Chondrocyte (in vitro differentiated cells): Measurements from ENCODE around the gene EME2. TPM values are rescaled to one million over a fixed set of nuclear protein-coding genes. Genes with fewer than 3 reads are reported as not detected.
A peak's percentile ranks its signal among the peaks of the same experiment; 100 is the strongest.

Experiments
- DNase-seq: peaks from one replicate; pipeline ENCODE4 v3.0.0; 2021; ENCODE audit warnings: mixed read lengths, low spot score
- H3K27ac Mint-ChIP-seq: one replicate; pipeline ENCODE4 v1.8.0; 2021; ENCODE audit warnings: mild to moderate bottlenecking, moderate library complexity, mixed read lengths; ENCODE audit not compliant: unreplicated experiment
- H3K27me3 Mint-ChIP-seq: 2 replicates; pipeline ENCODE4 v1.8.0; 2021; ENCODE audit warnings: low read depth, mixed read lengths
- H3K36me3 Mint-ChIP-seq: 2 replicates; pipeline ENCODE4 v1.8.0; 2021; ENCODE audit warnings: low read depth, mixed read lengths
- H3K4me1 Mint-ChIP-seq: 2 replicates; pipeline ENCODE4 v1.8.0; 2021; ENCODE audit warnings: low read depth, mild to moderate bottlenecking, mixed read lengths
- H3K4me3 Mint-ChIP-seq: one replicate; pipeline ENCODE4 v1.8.0; 2021; ENCODE audit warnings: mild to moderate bottlenecking, moderate library complexity, mixed read lengths; ENCODE audit not compliant: unreplicated experiment
- H3K9me3 Mint-ChIP-seq: 2 replicates; pipeline ENCODE4 v1.8.0; 2021; ENCODE audit warnings: low read depth, mixed read lengths
- total RNA-seq: library from RNA; stranded (reverse); gene quantifications from 3 replicates; pipeline ENCODE4 v1.2.1, GENCODE V29; 2021
- TF ChIP-seq, protein P1 (sequence below): fragments of 200-600 bp; sonication (generic); IDR thresholded peaks from 2 replicates; pipeline ENCODE4 v1.5.0; 2021; ENCODE audit warnings: antibody characterized with exemption, mild to moderate bottlenecking, moderate library complexity

Gene EME2
- total RNA-seq, 1 donor from 2014 or later = 16.9 TPM

GRCh38 chr16:1784977-1785845, 12.6 kb downstream of the EME2 start:
- peaks cover 23% of the 10 kb centered on the region for H3K4me1 Mint-ChIP-seq
- H3K27ac Mint-ChIP-seq = no peak overlapping the region
- TF ChIP-seq, protein P1, sequence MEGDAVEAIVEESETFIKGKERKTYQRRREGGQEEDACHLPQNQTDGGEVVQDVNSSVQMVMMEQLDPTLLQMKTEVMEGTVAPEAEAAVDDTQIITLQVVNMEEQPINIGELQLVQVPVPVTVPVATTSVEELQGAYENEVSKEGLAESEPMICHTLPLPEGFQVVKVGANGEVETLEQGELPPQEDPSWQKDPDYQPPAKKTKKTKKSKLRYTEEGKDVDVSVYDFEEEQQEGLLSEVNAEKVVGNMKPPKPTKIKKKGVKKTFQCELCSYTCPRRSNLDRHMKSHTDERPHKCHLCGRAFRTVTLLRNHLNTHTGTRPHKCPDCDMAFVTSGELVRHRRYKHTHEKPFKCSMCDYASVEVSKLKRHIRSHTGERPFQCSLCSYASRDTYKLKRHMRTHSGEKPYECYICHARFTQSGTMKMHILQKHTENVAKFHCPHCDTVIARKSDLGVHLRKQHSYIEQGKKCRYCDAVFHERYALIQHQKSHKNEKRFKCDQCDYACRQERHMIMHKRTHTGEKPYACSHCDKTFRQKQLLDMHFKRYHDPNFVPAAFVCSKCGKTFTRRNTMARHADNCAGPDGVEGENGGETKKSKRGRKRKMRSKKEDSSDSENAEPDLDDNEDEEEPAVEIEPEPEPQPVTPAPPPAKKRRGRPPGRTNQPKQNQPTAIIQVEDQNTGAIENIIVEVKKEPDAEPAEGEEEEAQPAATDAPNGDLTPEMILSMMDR = no peak
- DNase-seq = no peak
- no peaks in the 10 kb centered on the region for H3K27me3 Mint-ChIP-seq
- H3K36me3 Mint-ChIP-seq = peaks cover 2% of the 10 kb centered on the region
- H3K4me3 Mint-ChIP-seq = peak overlapping the region; percentile 19
- no peaks in the 10 kb centered on the region for H3K9me3 Mint-ChIP-seq

DNA sequence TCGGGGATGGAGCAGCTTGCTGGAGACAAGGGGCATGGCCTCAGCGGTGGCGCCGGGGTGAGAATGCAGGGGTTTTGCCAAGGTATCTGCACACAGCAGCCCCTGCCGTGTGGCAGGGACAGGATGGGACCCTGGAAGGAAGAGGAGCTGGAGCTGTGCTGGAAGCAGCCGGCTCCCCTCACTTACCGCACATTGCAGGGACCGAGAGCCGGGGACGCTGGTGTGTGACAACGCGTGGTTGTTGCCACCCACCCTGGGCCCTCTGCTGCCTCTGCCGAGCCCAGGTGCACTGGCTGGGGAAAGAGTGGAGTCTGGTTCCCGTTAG, 13.2 kb downstream of the EME2 start:
- Mint-ChIP-seq H3K27ac (no peak overlapping the region), H3K27me3 (no peaks in the 10 kb centered on the region), H3K4me1 (peaks cover 21% of the 10 kb centered on the region), H3K4me3 (no peak overlapping the region), H3K9me3 (no peaks in the 10 kb centered on the region), H3K36me3 (peaks cover 2% of the 10 kb centered on the region)
- TF ChIP-seq, protein P1 = no peak
- DNase-seq = no peak

DNA sequence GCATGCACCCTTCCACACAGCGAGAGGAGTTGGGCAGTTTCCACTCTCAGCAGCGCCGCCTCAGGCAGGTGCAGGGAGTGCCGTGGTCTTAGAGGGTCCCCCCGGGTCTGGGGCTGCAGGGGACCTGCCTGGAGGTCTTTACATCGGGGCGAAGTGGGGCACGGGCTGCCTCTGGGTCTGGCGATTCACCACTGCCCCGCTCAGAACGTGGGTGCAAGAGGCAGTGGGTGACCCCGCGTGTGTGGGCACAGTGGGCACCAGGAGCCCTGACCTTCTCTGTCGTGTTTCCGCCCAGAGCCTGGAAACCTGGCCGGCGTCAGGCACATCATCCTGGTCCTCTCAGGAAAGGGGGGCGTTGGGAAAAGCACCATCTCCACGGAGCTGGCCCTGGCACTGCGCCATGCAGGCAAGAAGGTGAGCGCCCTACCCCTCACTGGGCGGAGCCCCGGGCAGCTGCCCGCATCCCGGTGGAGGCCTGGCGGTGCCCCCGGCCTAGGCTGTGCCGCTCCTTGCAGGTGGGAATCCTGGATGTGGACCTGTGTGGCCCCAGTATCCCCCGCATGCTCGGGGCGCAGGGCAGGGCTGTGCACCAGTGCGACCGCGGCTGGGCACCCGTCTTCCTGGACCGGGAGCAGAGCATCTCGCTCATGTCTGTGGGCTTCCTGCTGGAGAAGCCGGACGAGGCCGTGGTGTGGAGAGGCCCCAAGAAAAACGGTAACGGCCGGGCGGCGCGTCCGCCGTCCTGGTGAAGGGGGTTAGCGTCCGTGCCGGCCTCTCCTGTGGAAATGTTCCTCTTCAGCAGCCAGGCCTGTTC, 13.8 kb downstream of the EME2 start:
- Mint-ChIP-seq H3K27ac (no peak overlapping the region), H3K9me3 (no peaks in the 10 kb centered on the region), H3K4me3 (no peak overlapping the region), H3K27me3 (no peaks in the 10 kb centered on the region), H3K4me1 (peaks cover 15% of the 10 kb centered on the region), H3K36me3 (peaks cover 2% of the 10 kb centered on the region)
- TF ChIP-seq, protein P1 = no peak
- peak; percentile 93 for DNase-seq

DNA sequence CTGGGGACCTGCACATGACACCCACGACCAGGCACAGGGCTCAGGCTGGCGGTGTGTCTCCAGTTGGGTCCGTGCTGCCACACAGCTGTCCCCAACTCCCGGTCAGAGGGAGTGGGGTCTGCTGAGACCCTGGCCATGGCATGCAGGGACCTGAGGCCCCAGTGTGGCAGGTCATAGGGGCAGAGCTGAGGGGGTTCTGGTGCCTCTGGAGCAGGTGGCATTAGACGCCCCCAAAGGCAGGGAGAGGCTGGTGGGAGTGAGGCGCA, 14.4 kb downstream of the EME2 start:
- no peak overlapping the region for H3K27ac Mint-ChIP-seq
- H3K4me3 Mint-ChIP-seq = no peak overlapping the region
- peaks cover 2% of the 10 kb centered on the region for H3K36me3 Mint-ChIP-seq
- H3K4me1 Mint-ChIP-seq = peaks cover 10% of the 10 kb centered on the region
- no peaks in the 10 kb centered on the region for H3K9me3 Mint-ChIP-seq
- TF ChIP-seq, protein P1 = no peak
- DNase-seq = no peak
- no peaks in the 10 kb centered on the region for H3K27me3 Mint-ChIP-seq

- Mint-ChIP-seq H3K27ac (no peak overlapping the region), H3K4me1 (peaks cover 10% of the 10 kb centered on the region), H3K27me3 (no peaks in the 10 kb centered on the region), H3K4me3 (no peak overlapping the region), H3K9me3 (no peaks in the 10 kb centered on the region), H3K36me3 (peaks cover 2% of the 10 kb centered on the region)
- peak; percentile 91 for DNase-seq
- TF ChIP-seq, protein P1 = no peak
Observed at GRCh38 chr16:1787322-1788094, 14.9 kb downstream of the EME2 start.
